Esophagus mucosa (tissue), 1 donor: ENCODE measurements around the gene DEFB124. TPM values are rescaled to one million over a fixed set of nuclear protein-coding genes. Genes with fewer than 3 reads are reported as not detected.

Experiments used
- ATAC-seq: fragments of 200-7000 bp; cut with Tn5 transposase; one replicate; pipeline ENCODE4 v1.9.1; 2020
- total RNA-seq: library from RNA; stranded (reverse); gene quantifications from one replicate; pipeline ENCODE4 v1.2.4, GENCODE V29; 2023
- donor health status: DM: yes; HTN: yes; CAD: no.

DEFB124 gene
- total RNA-seq, 1 donor from 2014 or later, result not detected

- ATAC-seq, result no peak
Measured at GRCh38 chr20:31425797-31426196, 49.1 kb downstream of the DEFB124 start.

- no peak for ATAC-seq
Measured at GRCh38 chr20:31418307-31418706, 56.6 kb downstream of the DEFB124 start.

GRCh38 chr20:31415653-31416052 is 59.3 kb downstream of the DEFB124 start:
- no peak for ATAC-seq

Other genes starting within 250 kb of the DEFB124 start
- gene DEFB115, start 217.5 kb downstream of the DEFB124 start, total RNA-seq, result not detected
- not detected for gene DEFB116, start 166.5 kb downstream of the DEFB124 start, total RNA-seq
- gene DEFB118, start 106.5 kb downstream of the DEFB124 start, total RNA-seq, result not detected
- not detected for gene DEFB119, start 84.5 kb downstream of the DEFB124 start, total RNA-seq
- not detected for gene DEFB121, start 68.9 kb downstream of the DEFB124 start, total RNA-seq
- not detected for gene DEFB123, start 34.5 kb downstream of the DEFB124 start, total RNA-seq
- 0.20 TPM for gene REM1, start 161 bp upstream of the DEFB124 start, total RNA-seq
- gene HM13, start 39.3 kb upstream of the DEFB124 start, total RNA-seq, result 232 TPM
- 299 TPM for gene ID1, start 130.2 kb upstream of the DEFB124 start, total RNA-seq
- 0.96 TPM for gene COX4I2, start 162.8 kb upstream of the DEFB124 start, total RNA-seq
- gene BCL2L1, start 247.7 kb upstream of the DEFB124 start, total RNA-seq, result 76.6 TPM